Posterior vena cava (tissue), 2 donors: ENCODE data around the gene FAM240A. TPM values are rescaled to one million over a fixed set of nuclear protein-coding genes. Genes with fewer than 3 reads are reported as not detected.
"Not testable (repeated sequence)": the region's sequence is repeated elsewhere in the genome, so short reads cannot be mapped to it uniquely, and the experiment has no call there.

ENCODE experiments used
- DNase-seq: peaks from one replicate; pipeline ENCODE4 v3.0.0-alpha.2; 2020; ENCODE audit warnings: low spot score
- intact Hi-C, 2 donors: fragments of 100-400 bp; cut with DNase I; formaldehyde crosslinking; loops; one replicate each; pipeline versions ENCODE4 v1.14.1 to v1.14.2; 2022 to 2023
- long read RNA-seq, 2 donors: library from polyadenylated mRNA; unstranded; transcript quantifications; one replicate each; pipeline ENCODE4 v2.0.0, GENCODE V29; 2020 to 2021
- total RNA-seq, 2 donors: library from RNA; stranded (reverse); fragmentation: NEBNext Ultra II Directional; extraction: Animal tissue kit (Norgen Biotek cat#: 25700); gene quantifications; one replicate each; pipeline ENCODE4 v1.2.1, GENCODE V29; 2021
- donor health status: DM: yes; HTN: yes; CAD: no.
- donor health status: DM: yes; HTN: yes; CAD: no.

FAM240A gene
- under 1 TPM in 1 of 2 donors, not detected in 1; 0.28 TPM for total RNA-seq
- long read RNA-seq, donor 1, result 0 reads
- long read RNA-seq, donor 2, result 0 reads

DNA sequence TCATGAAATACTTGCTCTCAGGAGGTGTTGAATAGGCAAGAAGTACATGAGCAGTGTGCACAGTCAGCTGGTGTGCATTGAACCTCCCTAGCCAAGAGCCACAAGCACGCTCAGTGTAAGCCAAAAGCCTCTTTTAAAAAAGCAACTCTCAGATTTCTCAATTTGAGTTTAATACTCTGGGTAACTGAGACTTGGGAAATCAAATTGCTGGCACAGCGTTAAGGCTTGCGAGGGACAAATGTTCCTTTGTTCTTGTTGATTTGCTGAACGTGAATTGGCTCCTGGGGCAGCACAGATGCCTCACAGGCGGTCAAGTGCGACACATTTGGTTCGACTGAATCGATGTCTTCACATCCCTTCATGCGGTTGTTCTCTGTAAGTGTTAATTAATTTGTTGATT is at the start of gene FAM240A:
FAM240A (plus strand) TSS at position 202 of the 400 bp plus-strand sequence; CDS start at position 361, 159 bp downstream.
- no peak for DNase-seq
- intact Hi-C loops, result no loop called here

DNA sequence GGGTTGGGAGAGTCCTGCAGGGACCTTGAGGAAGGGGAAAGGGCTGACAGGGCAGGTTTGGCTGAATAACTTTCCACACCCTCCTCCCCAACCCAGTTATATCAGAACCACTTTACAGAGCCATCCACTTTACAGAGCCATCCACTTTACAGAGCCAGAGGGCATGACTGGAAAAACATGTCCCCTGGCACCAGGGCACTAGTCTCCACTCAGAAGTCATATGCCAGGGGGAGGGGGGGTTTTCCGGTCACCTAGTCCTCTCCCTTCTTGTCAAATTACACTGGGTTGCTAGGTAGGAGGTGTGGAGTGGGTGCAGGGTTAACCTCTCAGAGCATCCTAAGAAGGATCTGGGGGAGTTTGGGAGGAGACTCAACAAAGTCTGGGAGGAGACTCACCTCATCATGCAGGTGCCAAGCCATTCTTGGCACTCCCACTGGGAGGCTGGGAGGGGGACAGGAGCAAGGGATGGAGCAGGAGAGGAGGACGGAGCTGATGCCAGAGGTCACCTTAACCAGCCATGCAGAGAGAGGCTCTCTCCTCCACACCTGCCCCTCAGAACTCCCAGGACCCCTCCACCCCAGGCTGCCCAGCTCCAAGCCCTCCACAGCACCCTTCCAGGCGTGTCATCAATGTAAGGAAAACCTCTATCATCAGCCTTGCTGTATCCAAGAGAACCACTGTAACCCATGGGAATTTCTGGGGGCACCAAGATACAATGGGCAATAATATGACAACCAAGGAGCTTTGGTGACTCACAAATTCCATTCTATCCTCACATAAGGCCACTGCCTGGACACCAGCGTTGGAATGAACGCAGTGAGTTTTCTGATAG is 47.9 kb upstream of the FAM240A start:
- intact Hi-C loops, result no loop called here

DNA sequence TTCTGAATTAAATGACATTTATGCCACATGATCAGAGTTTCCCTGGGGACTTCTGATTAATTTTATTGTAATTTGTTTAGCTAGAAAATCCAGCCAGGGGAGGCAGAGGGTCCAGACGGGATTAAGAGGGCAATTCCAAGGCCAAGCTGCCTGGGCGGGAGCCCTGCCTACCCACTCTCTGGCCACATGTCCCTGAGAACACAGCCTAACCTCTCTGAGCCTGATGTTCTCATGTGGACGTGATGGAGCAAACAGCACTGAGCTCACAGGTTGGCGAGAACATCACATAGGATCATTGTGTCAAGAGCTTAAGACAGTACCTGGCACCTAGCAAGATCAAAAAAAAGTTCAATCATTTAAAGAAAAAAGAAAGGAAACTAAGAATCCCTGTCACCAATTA is 47.2 kb upstream of the FAM240A start:
- intact Hi-C loops, result no loop called here
- no peak for DNase-seq

More for the DNA sequence above, 47.9 kb upstream of the FAM240A start:
- no peak for DNase-seq

DNA sequence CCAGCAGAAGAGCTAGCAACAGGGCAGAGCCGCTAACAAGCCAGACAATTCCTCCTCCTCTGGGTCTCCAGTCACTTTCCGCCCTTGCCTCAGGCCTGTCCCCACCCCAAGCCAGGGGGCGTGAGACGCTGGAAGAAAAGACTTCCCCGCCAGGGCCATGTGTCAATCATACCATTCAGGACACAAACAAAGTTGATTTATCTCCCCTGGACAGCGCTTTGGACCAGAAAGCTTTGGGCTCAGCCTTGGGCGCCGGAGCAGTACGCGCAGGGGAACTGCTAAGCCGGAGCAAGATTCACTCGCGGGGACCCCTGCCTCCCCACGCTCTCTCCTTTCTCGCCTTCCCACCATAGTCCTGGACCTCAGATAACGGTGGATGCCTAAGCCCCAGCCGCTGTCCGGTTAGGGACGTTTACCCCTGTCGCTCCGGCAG is 46.7 kb upstream of the FAM240A start:
- intact Hi-C loops, result no loop called here
- no peak for DNase-seq

DNA sequence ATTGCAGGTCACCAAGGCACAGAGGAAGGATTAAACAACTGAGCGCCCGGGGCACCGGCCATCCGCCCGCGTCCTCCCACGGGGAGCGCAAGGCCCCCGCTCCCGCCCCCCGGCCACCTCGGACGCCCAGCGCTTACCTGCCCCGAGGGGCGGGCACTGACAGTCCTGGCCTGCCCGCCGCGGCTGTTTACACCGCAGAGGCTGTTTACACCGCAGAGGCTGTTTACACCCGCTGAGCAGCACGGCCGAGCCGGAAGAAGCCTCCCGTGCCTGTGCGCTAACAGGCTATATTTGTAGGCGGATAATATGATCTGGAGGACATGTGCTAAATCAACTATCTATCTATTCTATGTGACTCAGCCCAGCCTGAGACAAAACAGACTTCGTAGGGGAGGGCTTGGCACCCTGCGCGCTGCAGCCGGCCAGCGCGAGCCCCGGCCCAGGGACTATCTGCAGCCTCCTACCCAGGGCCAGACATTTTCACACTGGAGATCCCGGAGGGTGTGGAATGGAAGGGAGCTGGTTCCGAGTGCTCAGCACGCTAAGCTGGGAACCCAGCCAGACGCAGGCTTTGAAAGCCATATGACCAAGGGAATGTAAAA is 46.2 kb upstream of the FAM240A start, which contains the start of gene LRRC2:
LRRC2 (minus strand) TSS at position 263 of the 602 bp plus-strand sequence. CDS start 14,711 bp downstream, outside the sequence.
- intact Hi-C loops, result no loop called here
- DNase-seq, result no peak

DNA sequence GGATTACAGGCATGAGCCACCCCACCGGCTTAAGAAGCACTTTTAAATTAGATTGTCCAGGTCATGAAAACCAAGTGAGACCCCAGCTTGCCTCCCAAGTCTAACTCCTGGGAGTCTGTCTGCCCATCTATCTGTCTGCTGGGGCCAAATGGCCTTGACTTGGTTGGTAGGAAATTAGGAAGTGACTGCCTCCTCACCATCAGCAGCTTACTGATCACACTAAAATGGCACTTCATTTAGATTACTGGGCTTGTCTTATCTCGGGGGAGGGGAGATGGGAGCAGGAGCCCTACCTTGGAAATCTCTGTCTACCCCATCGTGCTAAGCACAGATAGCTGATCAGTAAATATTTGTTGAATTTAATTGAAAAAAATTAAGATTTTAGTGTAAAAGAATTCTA is 40.6 kb upstream of the FAM240A start:
- DNase-seq, result no peak
- intact Hi-C loops, result no loop called here

DNA sequence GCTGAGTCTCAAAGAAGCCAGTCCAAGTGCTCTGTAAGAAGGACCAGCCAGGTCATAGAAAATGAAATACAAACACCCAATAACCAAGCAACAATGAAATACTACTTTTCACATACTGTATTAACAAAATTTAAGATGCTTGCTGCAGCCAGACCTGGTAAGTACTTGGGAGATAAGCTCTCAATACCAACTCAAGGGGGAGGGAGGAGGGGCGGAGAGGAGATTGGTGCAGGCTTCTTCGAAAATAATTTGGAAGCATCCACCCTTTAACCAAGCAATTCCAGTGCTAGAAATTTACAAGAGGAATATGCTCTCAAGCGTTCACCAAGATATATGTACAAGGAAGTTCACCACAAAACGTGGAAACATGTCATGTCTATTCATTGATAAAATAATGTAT is 38.6 kb upstream of the FAM240A start:
- DNase-seq, result no peak
- intact Hi-C loops, result no loop called here

DNA sequence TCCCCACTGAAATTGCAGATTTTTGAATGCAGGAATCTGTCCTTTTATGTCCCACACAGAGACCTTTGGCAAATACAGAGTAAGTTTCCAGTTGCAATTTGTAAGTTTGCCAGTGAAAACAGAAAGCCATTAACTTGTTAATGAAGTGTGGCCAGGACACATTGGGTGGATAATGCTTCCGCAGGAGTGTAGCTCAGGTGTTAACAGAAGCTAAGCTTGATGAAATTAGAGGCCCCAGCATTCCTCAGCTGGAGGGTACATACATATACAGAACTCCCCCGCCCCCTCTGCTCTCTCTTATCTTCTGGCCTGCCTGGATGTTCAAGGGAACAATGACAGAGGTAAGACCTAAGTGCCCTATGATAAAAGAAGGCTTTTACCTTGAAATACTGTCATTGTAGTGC is 38.1 kb upstream of the FAM240A start:
- DNase-seq, result no peak
- intact Hi-C loops, result no loop called here

DNA sequence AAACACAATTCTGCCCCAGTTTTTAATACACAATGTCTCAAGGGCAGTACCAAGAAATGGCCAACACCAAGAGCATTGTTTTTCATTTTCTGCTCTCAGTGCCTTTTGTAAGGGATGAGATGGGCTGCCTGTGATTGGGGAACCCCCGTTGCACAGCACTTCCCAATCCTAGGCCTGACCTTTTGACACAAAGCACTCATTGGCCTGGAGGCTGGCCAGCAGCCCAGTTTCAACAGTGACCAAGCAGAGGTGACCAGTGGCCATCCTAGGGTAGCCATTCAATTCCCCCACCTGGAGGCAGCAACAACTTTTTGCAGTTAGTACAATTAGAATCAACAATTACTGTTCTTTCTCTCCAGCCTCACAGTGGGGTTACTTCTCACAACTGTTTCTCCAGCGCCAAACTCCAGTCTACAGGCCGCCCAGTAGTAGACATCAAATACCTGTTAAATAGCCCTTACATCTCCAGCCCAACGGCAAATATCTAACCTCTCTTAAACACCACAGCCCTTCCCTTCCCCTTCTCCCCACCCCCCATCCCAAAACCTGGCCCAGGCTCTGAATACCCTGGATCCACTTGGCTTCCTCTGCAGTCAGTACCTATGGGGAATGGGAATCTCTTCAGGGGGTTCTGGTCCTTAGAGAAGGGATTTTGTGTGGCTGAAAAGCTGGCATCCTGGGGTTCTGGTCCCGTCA is 37.3 kb upstream of the FAM240A start:
- no peak for DNase-seq
- intact Hi-C loops, result no loop called here

DNA sequence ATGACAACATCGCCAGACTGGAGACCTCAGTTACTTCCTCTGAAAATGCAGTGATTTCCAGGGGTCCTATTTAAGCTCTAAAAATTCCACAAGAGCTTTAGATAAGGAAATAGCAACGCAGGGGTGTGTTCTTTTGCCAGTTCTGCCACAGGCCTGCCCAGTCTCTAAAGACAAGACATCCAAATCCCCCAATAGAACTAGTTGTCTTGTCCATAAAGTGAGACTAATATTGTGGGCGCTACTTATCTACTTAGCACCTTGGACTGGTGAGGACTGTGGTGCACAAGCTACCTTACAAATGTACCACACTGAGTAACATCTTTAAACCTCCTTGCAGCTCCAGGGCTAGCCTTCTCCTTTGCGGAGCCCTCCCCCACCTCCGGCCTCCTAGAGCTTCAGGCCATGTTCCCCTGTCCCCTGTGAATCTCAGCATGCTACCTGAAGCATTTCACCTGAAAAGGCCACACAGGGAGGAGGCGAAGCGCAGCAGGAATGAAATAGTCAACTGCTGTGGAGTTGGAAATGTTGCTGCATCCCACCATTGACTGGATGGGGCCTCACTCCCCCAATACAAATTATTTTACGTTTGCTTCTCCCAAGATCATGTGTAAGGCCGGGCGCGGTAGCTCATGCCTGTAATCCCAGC is 36.6 kb upstream of the FAM240A start:
- intact Hi-C loops, result no loop called here
- no peak for DNase-seq

DNA sequence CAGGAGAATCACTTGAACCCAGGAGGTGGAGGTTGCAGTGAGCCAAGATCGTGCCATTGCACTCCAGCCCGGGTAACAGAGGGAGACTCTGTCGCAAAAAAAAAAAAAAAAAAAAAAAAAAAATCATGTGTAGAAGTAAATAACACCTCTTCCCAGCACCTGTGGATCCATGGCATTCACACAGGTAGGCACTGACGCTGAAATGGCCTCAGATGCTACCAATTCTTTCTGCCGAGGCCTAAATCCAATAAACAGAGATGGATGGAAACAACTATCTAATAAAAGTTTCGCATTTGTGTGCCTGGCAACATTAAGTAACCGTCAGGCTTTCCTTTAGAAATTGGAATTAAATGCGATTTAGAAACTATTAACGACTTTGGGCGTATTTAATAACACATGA is 35.9 kb upstream of the FAM240A start:
- no peak for DNase-seq
- intact Hi-C loops, result no loop called here

DNA sequence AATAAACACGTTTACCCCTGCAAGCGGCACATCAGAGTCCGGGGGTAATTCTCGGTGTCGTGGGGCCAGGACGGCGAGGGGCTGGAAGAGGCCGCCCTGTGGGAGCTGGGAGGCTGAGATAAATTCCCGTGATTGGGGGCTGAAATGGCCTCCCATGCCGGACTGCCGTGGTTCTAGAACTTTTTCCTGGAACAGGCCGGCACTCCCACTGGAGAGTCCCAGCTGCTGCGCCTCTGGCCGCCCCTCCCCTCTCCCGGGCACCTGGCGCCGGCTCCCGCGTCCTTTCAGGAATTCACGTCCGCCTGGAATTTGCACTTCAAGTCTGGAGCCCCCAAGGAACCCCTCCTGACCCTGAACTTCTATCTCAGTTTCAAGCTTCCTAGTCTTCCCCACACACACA is 35.4 kb upstream of the FAM240A start:
- no peak for DNase-seq
- intact Hi-C loops, result no loop called here

DNA sequence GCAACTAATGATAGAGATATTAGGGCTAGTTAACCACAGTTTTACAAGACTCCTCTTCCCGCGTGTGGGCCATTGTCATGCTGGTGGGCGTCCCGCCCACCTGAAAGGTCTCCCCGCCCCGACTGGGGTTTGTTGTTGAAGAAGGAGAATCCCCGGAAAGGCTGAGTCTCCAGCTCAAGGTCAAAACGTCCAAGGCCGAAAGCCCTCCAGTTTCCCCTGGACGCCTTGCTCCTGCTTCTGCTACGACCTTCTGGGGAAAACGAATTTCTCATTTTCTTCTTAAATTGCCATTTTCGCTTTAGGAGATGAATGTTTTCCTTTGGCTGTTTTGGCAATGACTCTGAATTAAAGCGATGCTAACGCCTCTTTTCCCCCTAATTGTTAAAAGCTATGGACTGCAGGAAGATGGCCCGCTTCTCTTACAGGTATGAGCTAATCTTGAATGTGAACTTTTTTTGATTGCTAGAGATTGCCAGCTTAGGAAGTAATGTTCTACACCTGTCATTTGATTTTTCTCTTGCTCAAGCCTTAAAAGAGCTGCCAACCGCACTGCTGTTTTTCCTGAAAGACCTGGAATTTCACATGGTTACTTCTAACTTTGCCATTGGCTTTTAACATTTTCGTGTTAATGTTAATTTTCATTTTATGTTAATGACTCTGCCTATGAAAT is 34.6 kb upstream of the FAM240A start:
- intact Hi-C loops, result loop anchor here in 1 of 2 donors (1.0 kb wide), 1 partner anchor 18 kb away; no protein-coding TSS in a partner anchor
- DNase-seq, result not testable (repeated sequence)

DNA sequence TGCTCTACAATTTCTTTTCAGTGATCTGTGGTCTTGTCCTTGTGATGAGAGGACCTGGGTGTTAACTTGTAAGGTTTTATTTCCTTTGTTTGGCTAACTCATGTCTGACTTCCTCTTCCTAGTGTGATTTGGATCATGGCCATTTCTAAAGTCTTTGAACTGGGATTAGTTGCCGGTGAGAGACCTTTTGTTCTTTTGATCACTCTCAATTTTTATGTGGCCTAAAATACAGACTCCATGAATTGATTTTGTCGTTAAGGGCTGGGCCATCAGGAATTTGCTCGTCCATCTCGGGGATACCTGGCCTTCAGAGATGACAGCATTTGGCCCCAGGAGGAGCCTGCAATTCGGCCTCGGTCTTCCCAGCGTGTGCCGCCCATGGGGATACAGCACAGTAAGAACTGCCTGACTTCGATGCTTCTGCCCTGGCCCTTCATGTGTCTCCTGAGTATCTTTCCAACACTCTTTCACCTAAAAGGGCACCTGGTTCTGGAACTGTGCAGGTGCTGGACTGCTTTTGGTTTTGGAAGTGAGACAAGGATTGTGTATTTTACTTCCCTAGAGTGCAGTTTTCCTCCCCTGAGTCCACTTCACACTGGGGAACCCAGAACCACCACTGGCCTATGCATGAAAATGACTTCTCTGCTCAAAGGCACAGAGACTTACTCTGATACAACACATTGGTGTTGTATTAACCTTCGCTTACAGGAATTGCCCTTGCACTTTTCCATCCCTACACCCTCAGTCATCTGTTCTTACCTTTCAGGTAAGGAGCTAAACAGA is 33.2 kb upstream of the FAM240A start:
- DNase-seq, result no peak

DNA sequence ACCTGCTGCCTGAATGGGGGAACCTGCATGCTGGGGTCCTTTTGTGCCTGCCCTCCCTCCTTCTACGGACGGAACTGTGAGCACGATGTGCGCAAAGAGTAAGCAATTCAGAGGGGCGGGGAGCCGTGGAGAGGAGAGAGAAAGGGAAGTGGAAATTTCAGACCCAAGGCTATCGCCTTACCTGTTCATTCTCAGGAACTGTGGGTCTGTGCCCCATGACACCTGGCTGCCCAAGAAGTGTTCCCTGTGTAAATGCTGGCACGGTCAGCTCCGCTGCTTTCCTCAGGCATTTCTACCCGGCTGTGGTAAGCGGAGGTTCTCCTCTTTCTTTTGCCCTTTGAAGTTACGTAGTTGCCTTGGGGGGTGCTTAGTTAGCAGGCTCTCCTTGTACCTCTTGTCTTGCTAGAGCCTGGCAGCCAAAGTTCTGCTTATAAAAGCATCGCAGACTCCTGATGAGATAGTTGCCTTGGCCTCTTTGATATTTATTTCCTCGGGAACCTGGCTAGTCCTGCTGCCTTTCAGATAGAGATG is 32.5 kb upstream of the FAM240A start:
- no peak for DNase-seq
- intact Hi-C loops, result no loop called here

More for the DNA sequence above, 33.2 kb upstream of the FAM240A start:
- intact Hi-C loops, result loop anchor here in 1 of 2 donors (1.0 kb wide), 1 partner anchor 20 kb away; no protein-coding TSS in a partner anchor

DNA sequence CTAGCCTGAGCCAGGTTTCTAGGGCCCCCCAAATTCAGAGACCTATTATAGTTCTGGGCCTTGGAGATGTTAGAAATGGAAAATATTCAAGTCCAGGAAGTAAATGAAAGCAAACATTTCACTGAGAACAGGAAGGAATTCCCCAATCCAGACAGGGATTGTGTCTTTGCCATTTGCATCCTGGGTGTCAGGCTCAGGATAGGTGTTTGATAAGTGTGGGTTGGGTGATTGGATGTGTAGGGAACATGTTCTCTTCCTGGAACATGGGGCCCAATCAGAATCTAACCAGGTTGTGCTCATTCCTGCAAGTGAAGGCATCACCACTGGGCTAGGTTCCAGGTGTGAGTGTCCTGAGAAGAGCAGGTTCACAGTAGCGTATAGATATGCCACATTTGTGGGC is 31.6 kb upstream of the FAM240A start:
- intact Hi-C loops, result no loop called here
- no peak for DNase-seq

DNA sequence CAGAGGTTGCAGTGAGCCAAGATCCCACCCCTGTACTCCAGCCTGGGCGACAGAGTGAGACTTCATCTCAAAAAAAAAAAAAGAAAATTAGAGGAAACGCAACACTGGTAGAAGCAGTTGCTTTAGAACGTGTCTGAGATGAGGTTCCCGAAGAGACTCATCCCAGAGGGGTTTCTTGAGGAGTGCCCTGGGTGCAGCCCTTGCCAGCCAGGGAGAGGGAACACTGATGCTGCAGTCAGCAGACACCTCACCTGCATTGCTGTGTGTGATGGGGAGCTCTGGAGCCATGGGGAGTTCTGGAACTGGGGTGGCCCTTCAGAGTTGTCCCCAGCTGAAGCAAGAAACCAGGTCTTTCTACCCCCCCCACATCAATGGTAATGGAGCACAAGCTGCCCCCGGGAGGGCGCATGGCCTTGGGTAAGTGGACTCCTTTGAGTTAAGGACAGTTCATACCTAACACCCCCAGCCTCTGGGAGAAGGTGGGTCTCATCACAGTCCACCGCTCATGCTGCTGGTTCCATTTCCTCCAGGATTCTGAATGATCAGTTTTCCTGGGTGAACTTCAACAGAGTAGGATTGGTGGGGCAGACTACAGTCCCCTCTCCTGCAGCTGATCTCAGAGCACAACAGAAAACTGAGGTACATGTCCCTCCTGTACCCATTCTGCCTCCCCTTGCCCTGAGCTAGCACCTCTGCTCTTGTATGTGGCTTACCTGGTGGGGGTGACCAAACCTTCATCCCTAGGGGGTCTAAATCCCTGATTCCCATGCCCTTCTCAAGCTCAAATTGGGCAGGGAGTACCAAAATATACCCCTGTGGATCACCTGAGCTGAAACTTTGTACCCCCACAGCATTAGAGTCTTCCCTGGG is 27.5 kb upstream of the FAM240A start:
- intact Hi-C loops, result no loop called here
- no peak for DNase-seq
